Hematopoietic multipotent progenitor cell treated with erythropoietin and hydrocortisone succinate and interleukin-3 and kit ligand, for 15 days (in vitro differentiated cells): Measurements from ENCODE around the gene ERO1B.
"Not testable (repeated sequence)": the region's sequence is repeated elsewhere in the genome, so short reads cannot be mapped to it uniquely, and the experiment has no call there.

Source experiments
- DNase-seq: peaks from one replicate; pipeline ENCODE4 v3.0.0-alpha.2; 2015; ENCODE audit warnings: low spot score

ERO1B gene

DNA sequence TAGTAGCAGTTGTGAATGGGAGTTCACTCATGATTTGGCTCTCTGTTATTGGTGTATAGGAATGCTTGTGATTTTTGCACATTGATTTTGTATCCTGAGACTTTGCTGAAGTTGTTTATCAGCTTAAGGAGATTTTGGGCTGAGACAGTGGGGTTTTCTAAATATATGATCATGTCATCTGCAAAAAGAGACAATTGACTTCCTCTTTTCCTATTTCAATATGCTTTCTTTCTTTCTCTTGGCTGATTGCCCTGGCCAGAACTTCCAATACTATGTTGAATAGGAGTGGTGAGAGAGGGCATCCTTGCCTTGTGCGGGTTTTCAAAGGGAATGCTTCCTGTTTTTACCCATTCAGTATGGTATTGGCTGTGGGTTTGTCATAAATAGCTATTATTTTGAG is 93.7 kb downstream of the ERO1B start:
- DNase-seq: not testable (repeated sequence)

DNA sequence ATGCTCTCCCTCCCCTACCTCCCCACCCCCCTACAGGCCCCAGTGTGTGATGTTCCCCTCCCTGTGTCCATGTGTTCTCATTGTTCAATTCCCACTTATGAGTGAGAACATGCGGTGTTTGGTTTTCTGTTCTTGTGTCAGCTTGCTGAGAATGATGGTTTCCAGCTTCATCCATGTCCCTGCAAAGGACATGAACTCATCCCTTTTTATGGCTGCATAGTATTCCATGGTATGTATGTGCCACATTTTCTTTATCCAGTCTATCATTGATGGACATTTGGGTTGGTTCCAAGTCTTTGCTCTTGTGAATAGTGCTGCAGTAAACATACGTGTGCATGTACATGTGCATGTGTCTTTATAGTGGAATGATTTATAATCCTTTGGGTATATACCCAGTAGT is 95.3 kb downstream of the ERO1B start:
- DNase-seq: not testable (repeated sequence)

GRCh38 chr1:236185687-236186086 is 96.1 kb downstream of the ERO1B start:
- no peak for DNase-seq

DNA sequence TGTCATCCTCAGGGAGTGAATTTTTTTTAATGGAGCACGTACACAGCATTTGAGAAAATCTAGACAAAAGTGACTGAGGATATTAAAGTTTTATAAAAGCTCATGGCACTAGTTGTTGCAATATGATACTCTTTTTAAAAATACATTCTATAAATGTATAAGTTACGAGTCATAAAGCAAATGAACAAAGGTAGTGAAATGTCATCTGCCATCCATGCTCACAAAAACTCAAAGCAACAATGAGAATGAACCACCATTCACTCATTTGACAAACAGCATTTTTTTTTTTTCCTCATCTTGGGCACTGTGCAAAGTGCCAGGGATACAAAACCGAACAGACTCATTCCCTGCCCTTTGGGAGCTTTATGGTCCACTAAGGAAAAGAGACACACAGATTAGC is 100.7 kb downstream of the ERO1B start:
- no peak for DNase-seq

DNA sequence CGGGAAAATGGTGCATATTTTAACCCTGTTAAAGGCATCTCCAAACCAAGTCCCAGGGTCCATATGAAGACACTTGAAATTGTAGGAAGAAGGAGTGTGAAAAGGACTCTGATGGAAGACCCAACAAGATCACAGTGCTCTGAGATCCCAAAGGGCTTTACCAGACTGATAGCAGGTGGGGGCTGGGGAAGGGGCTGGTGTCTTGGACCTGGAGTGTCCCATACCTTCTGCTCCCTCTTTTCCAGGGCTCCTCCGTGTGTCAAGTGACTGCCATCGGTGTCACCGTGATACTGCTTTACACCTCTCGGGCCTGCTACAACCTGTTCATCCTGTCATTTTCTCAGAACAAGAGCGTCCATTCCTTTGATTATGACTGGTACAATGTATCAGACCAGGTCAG is 102.1 kb downstream of the ERO1B start:
- DNase-seq: no peak

DNA sequence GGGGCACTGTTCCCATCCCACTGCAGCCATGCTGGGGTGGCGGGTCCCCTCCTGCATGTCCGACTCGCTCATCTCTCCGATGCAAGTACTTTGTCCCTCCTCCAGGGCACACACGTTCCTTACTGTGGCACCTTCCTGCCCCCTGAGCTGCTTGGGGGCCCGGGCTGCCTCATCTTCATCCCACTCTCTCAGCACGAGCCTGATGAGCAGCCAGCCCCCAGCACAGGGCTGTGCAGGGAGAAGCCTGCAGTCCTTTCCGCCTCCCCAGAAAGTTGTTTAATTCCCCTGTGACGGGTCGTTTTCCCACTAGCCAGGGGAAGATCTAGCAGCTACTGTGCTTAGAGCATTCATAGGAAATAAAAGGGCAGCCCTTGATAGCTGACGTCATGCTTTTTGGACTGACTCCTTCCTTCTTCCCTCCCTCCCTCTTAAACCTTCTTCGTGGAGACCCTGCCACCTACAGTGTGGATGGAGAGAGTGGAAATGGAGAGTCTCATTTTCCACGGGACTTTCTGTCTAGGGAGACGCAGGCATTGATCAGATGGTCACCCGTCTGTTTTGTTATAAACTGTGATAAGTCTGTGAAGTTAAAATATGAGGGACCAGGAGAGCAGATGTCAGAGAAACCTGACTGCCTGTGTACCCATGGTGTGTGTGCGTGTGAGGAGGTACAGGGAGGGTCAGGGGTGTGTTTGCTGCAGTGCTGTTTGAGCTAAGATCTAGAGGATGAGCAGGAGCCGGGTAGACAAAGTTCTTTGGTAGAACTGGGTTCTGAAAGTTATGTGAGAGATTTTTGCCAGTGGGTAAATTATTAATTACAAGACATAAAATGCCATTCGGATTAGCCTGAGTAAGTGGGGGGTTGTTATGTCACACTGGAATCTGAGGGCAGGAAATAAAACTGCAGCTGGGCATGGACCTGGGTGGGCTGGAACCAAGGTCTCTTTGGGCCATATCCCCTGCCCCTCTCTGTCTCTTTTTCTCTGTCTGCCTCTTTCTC is 105.1 kb downstream of the ERO1B start:
- no peak for DNase-seq

GRCh38 chr1:236175642-236176336 is 106.0 kb downstream of the ERO1B start:
- DNase-seq: no peak

- DNase-seq: no peak
Measured at GRCh38 chr1:236173174-236173767, 108.5 kb downstream of the ERO1B start.

DNA sequence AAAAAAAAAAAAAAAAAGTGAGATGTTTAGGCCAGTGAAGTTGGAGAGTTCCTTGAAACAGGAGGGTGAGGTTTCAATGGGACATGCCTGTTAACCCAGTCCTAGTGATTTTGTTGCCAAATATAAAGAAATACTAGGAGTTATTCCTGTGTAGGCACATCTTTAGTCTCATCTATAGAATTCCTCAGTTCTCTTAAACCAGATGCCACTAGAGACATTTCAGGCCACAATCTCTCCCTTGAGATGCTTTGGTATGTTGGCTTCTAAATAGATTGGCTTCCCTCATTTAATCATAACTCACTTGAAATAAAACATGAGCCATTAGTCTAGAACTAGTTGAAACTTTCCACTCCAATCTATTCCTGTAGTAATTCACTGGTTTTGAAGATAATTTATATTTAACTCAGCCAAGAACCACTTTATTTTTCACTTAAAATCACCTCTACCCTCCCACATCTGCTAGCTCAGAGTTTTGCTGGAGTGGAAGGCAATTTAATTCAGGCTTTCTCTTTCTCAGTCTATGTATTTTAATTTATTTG is 109.6 kb downstream of the ERO1B start:
- DNase-seq: no peak

GRCh38 chr1:236168716-236169429 is 112.9 kb downstream of the ERO1B start:
- DNase-seq: no peak

DNA sequence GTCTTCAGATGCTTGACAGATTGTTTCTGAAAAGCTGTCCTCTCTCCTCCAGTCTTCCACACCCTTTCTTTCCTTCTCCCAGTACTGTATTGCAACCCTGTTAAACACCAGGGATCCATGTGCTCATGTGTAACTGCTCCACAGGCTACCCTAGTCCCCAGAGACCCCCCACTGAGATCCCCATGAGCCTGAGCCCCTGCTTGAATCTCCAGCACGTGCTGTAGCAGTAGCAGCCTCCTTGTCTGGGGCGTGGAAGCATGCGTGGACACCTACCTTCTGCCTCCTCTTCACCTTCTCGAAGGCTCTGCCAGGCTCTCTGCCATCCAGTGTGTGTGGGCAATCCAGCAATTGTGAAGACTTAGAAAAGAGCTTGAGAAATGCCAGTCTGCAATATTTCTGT is 114.2 kb downstream of the ERO1B start:
- DNase-seq: no peak

DNA sequence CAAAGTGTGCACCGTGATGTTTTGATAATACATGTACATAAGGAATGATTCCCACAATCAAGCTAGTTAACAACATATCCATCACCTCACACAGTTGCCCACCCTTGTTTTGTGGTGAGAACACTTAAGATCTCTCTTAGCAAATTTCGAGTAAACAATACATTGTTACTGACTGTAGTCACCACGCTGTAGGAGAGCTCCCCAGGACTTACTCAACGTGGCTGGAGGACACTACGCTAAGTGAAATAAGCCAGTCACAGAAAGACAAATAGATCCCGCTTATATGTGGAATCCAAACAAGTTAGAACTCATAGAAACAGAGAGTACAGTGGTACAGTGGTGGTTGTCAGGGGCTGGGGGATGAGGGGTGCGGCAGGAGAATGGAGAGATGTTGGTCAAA is 114.6 kb downstream of the ERO1B start:
- no peak for DNase-seq

DNA sequence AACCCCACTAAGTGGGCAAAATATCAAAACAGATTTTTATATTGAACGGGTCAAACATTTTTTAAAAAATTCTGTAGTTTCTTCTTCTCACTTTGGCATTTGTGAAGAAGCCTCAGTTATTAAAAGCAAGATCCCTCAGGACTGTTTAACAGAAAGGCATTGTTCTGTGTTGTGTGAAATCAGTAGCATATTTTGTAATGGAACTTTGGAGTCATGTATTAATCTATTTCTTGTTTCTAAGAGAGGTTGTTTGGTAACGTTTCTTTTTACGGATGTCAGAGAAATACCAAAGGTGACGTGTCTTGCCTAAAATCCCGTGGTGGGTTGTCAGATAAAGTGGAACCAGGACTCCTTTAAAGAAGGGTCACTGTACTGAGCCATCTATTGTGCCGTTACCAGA is 115.7 kb downstream of the ERO1B start:
- DNase-seq: no peak
